Measurements from ENCODE around the gene DYRK2. TPM values are rescaled to one million over a fixed set of nuclear protein-coding genes. Genes with fewer than 3 reads are reported as not detected.

DYRK2 gene
- total and polyA plus RNA-seq, 10 of the 15 experiments (the other 5 are each of a cell fraction or from before 2014, with no cell fraction given): 3.1 to 35.9 (median 12.2) TPM

GRCh38 chr12:67694306-67694900, 45.9 kb downstream of the DYRK2 start:
- CTCF ChIA-PET: interaction anchor here (1.1 kb wide), 1 partner anchor 249 kb away, joined by 4 read pairs; no protein-coding TSS in a partner anchor
- H3K36me3 ChIP-seq (ENCODE audit: control insufficient read depth in 2 of 2, insufficient read depth in 2 of 2, low read length in 1 of 2): no peaks in the 10 kb centered on the region
- RAD21 ChIA-PET (ENCODE audit: unreplicated experiment): interaction anchor here (1.5 kb wide), 1 partner anchor 40 kb away, joined by 3 read pairs; no protein-coding TSS in a partner anchor
- in situ Hi-C loops (cut with MboI): no loop called here
- H3K9ac ChIP-seq (ENCODE audit: control insufficient read depth, insufficient read depth, low read length): no peak overlapping the region
- H2AFZ ChIP-seq (ENCODE audit: control insufficient read depth, low read depth, low read length): no peak overlapping the region
- H3K4me2 ChIP-seq (ENCODE audit: control insufficient read depth, insufficient read depth): no peak overlapping the region
- DNase-seq (ENCODE audit: low read depth, low spot score): no peak
- FAIRE-seq: no peak
- TF ChIP-seq EZH2 (IDR thresholded peaks at IDR 0.05; ENCODE audit: borderline replicate concordance, control insufficient read depth, low read depth, low read length) (no peak), USF2 (IDR thresholded peaks at IDR 0.05; ENCODE audit: borderline replicate concordance, low read depth, low read length) (no peak), YY1 (IDR thresholded peaks at IDR 0.05; ENCODE audit: low read depth, low read length) (no peak), JUND (IDR thresholded peaks at IDR 0.05; ENCODE audit: low read depth, low read length) (no peak), TCF7 (IDR thresholded peaks at IDR 0.05; ENCODE audit: borderline replicate concordance) (no peak)
- TF ChIP-seq, protein P1, sequence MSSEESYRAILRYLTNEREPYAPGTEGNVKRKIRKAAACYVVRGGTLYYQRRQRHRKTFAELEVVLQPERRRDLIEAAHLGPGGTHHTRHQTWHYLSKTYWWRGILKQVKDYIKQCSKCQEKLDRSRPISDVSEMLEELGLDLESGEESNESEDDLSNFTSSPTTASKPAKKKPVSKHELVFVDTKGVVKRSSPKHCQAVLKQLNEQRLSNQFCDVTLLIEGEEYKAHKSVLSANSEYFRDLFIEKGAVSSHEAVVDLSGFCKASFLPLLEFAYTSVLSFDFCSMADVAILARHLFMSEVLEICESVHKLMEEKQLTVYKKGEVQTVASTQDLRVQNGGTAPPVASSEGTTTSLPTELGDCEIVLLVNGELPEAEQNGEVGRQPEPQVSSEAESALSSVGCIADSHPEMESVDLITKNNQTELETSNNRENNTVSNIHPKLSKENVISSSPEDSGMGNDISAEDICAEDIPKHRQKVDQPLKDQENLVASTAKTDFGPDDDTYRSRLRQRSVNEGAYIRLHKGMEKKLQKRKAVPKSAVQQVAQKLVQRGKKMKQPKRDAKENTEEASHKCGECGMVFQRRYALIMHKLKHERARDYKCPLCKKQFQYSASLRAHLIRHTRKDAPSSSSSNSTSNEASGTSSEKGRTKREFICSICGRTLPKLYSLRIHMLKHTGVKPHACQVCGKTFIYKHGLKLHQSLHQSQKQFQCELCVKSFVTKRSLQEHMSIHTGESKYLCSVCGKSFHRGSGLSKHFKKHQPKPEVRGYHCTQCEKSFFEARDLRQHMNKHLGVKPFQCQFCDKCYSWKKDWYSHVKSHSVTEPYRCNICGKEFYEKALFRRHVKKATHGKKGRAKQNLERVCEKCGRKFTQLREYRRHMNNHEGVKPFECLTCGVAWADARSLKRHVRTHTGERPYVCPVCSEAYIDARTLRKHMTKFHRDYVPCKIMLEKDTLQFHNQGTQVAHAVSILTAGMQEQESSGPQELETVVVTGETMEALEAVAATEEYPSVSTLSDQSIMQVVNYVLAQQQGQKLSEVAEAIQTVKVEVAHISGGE (CRISPR knock-in tag; IDR thresholded peaks at IDR 0.05): no peak
- TF ChIP-seq, protein P2, sequence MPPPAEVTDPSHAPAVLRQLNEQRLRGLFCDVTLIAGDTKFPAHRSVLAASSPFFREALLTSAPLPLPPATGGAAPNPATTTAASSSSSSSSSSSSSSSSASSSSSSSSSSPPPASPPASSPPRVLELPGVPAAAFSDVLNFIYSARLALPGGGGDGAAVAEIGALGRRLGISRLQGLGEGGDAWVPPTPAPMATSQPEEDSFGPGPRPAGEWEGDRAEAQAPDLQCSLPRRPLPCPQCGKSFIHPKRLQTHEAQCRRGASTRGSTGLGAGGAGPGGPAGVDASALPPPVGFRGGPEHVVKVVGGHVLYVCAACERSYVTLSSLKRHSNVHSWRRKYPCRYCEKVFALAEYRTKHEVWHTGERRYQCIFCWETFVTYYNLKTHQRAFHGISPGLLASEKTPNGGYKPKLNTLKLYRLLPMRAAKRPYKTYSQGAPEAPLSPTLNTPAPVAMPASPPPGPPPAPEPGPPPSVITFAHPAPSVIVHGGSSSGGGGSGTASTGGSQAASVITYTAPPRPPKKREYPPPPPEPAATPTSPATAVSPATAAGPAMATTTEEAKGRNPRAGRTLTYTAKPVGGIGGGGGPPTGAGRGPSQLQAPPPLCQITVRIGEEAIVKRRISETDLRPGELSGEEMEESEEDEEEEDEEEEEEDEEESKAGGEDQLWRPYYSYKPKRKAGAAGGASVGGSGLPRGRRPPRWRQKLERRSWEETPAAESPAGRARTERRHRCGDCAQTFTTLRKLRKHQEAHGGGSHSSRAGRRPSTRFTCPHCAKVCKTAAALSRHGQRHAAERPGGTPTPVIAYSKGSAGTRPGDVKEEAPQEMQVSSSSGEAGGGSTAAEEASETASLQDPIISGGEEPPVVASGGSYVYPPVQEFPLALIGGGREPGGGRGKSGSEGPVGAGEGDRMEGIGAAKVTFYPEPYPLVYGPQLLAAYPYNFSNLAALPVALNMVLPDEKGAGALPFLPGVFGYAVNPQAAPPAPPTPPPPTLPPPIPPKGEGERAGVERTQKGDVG (CRISPR knock-in tag; IDR thresholded peaks at IDR 0.05): no peak
- WGBS (ENCODE audit: insufficient coverage, insufficient replicate concordance, low lambda C conversion rate, missing lambda C conversion rate): 95% methylated on average over 1 of the region's 1 CpG
- H3K27ac ChIP-seq (ENCODE audit: control insufficient read depth, insufficient read depth): no peak overlapping the region
- POLR2A ChIA-PET: no interaction called here
- no peaks in the 10 kb centered on the region for H4K20me1 ChIP-seq (ENCODE audit: control insufficient read depth, insufficient read depth)
- H3K4me1 ChIP-seq (ENCODE audit: control insufficient read depth, insufficient read depth, low read length): peaks cover 21% of the 10 kb centered on the region
- no peaks in the 10 kb centered on the region for H3K27me3 ChIP-seq (replicated peaks in 1 of 2; ENCODE audit: control insufficient read depth in 2 of 2, insufficient read depth in 2 of 2, low read length in 1 of 2)
- intact Hi-C loops (cut with micrococcal nuclease; ENCODE audit: unreplicated experiment): no loop called here
- no TSS peak for BruUV-seq (replicated peaks)
- H3K4me3 ChIP-seq: no peak overlapping the region
- no peaks in the 10 kb centered on the region for H3K79me2 ChIP-seq (ENCODE audit: control insufficient read depth, insufficient read depth, low read length)
- SMC1A ChIA-PET (ENCODE audit: uncharacterized antibody, unreplicated experiment): no interaction called here
- ATAC-seq: no peak
- H3K9me3 ChIP-seq (replicated peaks; ENCODE audit: control insufficient read depth, insufficient read depth, low read length): no peaks in the 10 kb centered on the region
